Fibroblast of the conjunctiva (primary cell): ENCODE data around the gene GARIN6.
"Not testable (repeated sequence)": the region's sequence is repeated elsewhere in the genome, so short reads cannot be mapped to it uniquely, and the experiment has no call there.

Source experiments
- DNase-seq: peaks from one replicate; pipeline ENCODE4 v3.0.0-alpha.2; 2010; ENCODE audit warnings: low read depth

Gene GARIN6

GRCh38 chr12:99647453-99647852, at the start of gene GARIN6:
Gene GARIN6, plus strand, starts transcription at chr12:99647753. Its CDS starts 422 bp downstream, at chr12:99648175.
- DNase-seq: no peak

DNA sequence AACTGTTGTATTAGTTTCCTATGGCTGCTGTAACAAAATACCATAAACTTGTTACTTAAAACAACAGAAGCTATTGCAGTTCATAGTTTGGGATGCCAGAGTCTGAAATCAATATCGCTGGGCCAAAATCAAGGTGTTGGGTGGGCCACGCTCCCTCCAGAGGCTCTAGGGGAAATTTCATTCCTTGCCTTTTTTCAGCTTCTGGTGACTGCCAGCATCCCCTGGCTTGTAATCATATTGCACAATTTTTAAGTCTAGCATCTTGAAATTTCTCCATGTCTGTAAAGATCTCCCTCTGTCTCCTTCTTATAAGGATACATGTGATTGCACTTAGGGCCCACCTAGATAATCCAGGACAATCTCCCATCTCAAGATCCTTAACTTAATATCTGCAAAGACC, 48.8 kb upstream of the GARIN6 start:
- no peak for DNase-seq

DNA sequence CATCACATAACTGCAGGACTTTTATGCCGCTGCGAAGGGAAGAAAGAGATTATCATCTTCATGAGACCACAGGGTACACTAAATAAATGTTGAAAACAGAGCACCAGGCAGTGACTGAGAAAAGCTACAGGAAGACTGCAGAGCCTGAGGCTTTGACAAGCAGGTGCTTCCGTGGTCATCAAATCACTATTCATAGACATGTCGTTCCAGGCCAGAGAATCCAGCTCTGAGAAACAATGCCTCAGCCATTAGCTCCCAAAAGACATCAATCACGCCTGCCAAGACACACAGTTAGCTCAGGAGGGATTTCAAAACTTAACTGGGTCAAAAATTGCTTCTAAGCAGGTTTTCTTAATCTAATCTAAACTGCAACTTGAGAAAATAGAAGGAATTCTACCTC, 47.2 kb upstream of the GARIN6 start:
- DNase-seq: no peak

DNA sequence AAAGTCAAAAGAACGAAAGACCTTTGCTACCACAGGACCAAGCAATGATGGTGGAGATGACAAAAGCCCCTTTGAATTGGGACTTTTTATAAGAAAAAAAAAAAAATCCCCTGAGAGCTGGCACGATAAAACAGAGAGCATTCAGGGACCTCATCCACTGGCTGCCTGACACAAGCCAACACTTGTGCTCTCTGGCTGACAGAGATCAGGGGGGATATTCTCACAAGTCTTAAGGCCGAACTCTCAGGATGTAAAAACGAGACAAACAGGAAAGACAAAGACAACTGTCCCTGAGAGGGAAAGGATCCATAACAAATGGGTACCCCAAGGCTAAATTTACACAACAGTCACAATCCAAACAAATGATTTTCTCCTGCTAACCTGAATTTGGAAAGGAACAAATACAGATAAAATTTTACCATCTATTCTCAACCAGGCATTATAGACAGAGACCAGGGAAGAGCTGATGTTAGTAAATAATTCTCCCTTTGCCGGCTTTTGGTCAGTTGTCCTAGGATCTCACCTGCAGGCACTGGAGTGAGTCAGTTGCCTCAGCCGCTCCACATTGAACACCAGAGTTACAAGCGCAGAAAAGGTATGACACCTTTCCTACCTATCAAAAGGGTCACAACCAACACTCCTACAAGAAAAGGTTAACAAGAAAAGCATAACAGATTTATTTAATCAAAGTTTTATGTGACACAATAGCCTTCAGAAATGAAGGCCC, 37.9 kb upstream of the GARIN6 start:
- DNase-seq: no peak

- no peak for DNase-seq
Measured at GRCh38 chr12:99611117-99611516, 36.4 kb upstream of the GARIN6 start.

DNA sequence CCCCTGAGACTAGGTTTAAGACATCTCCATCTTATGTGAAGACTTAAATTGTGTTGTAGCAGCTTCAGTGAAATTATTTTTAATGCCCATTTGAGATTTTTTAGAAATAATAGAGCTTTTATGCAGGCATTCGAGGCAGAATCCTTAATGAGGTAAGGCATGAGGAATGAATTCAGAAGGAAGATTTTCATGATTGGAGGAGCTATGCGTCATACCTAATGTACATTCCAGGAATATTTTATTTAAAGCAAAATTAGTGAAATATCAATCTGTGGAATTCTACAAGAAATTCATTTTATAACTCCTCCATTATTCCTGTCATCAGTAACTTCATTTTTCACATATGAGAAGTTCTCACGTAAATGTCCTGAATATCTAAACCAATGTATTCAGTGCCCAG, 36.0 kb upstream of the GARIN6 start:
- DNase-seq: no peak

DNA sequence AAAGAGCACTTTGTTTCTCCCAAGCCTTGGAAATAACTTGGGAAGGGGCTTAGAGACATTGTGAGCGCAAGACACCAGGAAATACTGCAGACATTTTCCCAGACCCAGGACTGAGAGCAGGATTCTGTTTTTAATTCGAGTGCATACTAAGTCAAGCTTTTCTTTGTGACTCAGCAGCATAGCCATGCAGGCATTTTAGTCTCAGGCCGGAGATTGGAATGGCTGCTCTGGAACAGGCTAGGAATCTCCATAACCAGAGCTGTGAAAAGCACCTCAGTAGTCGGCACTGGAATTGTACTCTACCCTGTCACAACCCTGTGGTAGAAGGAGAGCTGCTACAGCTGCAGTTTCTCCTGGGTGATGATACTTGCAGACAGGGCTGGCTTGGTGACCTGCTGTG, 28.9 kb upstream of the GARIN6 start:
- DNase-seq: no peak

DNA sequence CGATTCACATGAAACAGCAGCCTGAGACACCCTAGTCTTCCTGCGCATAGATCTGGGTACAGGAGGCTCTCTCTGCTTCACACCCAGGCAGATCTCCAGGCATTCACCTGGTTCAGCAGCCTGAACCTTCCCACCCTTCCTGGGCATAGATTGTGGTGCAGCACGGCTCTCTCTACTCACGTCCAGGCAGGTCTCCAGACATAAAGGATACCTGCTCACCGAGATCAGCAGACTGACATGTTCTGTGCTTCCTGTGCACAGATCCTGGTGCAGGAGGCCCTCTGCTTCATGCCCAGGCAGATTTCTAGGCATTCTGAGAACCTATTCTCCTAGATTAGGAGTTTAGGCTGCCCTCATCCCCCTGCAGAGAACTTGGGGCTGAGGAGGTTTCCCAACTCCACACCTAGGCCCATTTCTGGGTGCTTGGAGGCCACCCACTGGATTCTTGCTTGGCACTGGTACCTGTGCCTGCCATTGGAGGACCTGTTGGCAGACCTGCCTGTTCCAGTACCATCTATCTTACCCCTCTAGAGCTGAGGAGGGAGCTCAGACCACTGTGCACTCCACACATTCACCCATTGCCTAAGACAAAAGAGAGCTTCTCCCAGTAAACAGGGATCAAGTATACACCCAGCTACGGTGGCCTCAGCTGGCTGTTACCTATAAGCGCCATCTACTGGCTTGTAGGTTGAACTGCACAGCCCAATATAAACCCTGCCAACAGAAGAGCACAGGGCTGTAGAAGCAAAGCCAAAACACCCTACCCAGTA, 28.0 kb upstream of the GARIN6 start:
- DNase-seq: no peak

DNA sequence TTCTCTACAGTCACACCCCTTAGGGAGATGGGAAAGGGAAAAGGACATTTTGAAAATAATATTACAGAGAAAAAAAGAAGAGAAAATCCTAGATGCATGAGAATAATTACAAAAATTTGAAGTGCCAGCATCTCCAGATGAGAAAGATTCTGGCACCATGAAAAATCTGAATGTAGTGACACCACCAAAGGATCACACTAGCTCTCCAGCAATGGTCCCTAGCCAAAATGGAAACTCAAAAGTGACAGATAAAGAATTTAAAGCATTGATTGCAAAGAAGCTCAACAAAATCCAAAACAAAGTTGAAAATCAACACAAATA, 27.4 kb upstream of the GARIN6 start:
- no peak for DNase-seq

- DNase-seq: not testable (repeated sequence)
Measured at GRCh38 chr12:99624591-99624990, 23.0 kb upstream of the GARIN6 start.

GRCh38 chr12:99627459-99627858, 20.1 kb upstream of the GARIN6 start:
- no peak for DNase-seq

GRCh38 chr12:99644629-99645028, 2.9 kb upstream of the GARIN6 start:
- DNase-seq: no peak

DNA sequence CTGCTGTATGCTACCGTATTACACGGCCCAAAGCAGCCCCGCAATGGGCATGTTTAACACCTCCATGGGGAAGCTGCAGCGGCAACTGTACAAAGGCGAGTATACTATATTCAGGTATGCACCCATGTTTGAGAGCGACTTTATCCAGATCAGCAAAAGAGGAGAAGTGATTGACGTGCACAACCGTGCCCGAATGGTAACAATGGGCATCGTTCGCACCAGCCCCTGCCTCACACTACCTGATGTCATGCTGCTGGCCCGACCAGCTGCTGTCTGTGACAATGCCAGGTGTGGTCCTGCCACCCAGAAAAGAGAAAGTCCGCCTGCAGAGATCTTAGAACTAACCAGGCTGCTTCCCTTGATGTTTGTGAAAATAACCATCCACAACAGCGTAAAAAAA, 630 bp downstream of the GARIN6 start:
- DNase-seq: no peak

DNA sequence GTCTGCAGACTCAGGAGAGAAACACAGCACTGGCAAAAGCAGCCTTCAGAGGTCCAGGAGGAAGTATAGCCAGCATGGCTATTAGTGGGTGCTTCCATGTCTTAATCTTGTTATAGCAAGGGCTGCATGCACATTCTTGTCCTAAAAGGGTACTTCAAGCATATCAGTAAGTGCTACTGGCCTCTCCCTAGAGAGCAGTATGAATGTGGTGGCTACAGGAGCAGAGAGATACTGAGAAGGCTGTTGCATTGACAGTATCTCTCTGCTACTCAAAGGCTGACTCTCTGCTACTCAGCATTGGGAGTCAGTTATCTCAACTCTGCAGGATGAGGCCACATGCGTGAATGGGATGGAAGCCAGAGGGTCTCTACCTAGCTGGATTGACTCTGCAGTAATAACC, 2.0 kb downstream of the GARIN6 start:
- no peak for DNase-seq

- DNase-seq: no peak
Measured at GRCh38 chr12:99658671-99659349, 11.3 kb downstream of the GARIN6 start.

DNA sequence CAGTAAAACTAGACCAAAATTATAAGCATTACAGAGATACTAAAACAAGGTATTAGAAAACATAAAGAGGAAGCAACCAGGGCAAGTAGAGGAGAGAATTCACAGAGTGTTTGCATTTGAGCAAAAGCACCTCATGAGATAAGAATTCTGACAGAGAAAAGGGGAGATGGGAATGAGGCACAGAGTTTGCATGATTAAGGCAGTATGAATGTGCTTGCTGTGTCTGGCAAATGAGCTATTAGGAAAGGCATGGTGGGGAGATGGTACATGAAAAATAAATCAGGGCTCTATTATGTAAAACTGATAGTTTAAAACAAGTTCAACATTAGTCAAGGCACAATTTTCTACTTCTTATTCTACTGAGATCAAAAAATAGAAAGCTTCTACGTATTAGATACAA, 23.1 kb downstream of the GARIN6 start:
- DNase-seq: no peak

DNA sequence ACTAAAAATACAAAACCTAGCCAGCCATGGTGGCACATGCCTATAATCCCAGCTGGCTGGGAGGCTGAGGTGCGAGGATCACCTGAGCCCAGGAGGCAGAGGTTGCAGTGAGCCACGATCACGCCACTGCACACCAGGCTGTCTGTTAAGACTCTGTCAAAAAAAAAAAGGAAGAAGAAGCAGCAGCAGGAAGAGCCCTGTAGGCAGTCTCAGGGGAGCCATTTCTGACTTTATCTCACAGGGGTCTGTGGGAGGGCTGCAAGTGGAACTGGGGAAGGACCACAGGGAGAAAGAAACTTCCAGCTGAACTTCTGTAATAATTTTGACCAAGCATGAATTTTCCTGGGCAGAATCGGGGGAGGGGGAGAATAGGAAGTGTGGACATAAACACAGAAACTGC, 32.7 kb downstream of the GARIN6 start:
- no peak for DNase-seq

GRCh38 chr12:99686142-99686541, 38.6 kb downstream of the GARIN6 start:
- DNase-seq: no peak

GRCh38 chr12:99695050-99695449, 47.5 kb downstream of the GARIN6 start:
- no peak for DNase-seq
